ENCODE measurements around the gene ETS1.

Gene ETS1

DNA sequence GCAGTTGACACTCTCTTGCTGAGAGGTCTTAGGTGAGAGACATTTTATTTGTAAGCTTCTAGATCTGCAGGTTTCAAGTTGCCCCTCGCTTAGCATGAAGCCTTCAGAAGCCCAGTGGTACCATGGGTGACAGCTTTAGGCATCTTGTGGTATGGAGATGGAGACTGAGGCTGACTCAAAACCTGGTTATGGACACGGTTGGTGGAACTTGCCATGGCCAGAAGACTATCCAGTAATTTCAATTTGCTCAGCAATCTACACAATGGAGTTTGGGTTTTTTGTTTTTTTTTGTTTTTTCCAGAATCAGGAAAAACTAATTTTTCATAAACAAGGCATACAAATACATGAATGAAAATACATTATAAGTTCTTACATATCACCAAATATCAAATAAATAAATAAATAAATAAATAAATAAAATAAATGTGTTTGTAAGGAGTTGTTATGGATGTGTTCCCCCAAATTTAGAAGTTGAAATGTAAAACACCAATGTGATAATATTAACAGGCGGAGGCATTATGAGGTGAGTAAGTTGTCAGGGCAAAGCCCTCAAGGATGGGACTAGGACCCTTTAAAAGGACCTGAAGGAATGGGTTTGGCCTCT lies 22.6 kb downstream of the ETS1 start:
- FAIRE-seq, result no peak

GRCh38 chr11:128563942-128564641 lies 23.3 kb downstream of the ETS1 start:
- no peak for FAIRE-seq

GRCh38 chr11:128563308-128563707 lies 24.1 kb downstream of the ETS1 start:
- FAIRE-seq, result no peak

DNA sequence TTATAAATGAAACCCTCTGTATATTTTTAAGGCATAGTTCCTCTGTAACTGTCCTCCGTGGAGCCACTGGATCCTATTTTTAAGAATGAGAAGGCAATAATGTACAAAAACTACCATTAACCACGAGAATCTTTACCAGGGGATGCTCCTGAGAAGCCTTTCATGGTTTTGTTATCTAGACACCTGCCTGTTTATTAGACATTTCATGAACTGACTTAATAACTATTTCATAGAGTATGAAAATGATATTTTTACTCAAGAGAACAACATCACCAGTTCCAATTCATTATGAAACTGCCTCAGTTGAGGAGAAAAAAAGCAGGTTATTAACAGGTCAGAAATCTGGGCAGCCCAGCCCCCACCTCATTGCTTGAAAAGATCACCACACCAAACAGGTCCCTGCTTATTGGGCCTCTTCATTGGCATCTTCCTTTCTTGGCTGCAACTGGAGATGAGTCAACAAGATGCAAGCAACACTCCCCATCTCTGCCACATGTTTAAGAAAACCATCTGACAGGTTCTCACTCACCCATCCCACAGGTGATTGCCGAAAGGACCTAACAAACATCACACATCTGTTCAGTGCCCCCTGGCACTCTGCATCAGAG lies 27.8 kb downstream of the ETS1 start:
- no peak for FAIRE-seq

GRCh38 chr11:128555606-128556005 lies 31.8 kb downstream of the ETS1 start:
- FAIRE-seq, result no peak

GRCh38 chr11:128553662-128554362 lies 33.5 kb downstream of the ETS1 start:
- FAIRE-seq, result no peak

GRCh38 chr11:128552783-128553661 lies 34.3 kb downstream of the ETS1 start:
- FAIRE-seq, result no peak

DNA sequence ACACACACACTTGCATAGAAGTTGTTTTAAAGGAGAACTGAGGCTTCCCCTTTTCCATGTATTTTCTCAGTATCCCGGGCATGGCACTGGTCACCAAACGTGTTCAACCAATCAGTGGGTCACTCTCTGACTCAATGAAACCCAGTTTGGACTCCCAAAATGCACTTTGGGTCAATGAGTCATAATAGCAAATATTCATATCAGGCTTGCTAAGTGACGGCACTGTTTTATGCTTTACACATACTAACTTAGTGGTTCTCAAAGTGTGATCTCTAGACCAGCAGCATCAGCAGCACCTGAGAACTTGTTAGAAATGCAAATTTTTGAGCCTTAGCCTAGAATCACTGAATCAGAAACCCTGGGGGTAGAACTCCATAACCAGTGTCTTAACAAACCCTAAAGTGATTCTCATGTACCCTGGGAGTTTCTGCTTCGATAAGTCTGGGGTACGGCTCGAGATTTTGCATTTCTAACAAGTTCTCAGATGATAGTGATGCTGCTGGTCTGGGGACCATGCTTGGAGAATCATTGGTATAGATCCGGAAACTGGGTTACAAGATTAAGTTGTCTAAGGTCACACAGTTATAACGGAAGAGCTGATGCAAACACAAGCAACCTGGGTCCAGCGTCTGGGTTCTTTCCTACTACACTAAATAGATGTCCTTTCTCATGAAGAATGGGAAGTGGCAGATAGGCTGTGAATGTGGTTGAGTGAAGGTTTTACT lies 35.6 kb downstream of the ETS1 start:
- no peak for FAIRE-seq

GRCh38 chr11:128551058-128551457 lies 36.3 kb downstream of the ETS1 start:
- FAIRE-seq, result no peak

- FAIRE-seq, result no peak
Measured at GRCh38 chr11:128550261-128550821, 37.0 kb downstream of the ETS1 start.

DNA sequence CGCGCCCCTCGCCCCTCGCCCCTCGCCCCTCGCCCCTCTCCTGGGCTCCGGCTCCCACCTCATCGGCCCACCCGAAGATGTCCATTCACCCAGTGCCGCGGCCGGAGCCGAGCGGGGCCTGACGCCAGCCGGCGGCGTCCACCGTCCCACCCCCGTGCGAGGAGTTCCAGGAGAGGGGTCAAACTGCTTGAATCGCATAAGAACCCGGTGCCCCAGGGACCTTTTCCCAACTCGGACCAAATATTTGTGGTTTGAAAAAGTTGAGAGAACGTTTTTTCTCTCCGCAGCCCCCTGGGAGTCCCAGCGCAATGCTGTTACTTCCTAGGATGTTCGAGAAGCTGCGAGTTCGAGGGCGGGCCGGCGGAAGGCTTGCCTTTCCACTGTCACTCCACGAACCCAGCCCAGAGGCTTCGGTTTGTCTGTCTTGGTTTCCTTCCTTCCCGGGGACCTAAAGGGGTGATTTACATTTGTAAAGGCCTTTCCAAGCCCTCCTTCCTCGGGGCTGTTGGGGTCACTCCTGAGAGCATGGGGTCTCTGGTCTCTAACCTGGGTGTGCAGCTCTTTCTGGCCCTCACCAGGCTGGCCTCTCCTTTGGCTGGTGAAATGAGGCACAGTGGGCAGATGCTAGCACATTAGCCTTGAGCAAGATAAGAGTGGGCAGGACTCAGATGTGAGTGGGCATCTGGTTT lies 38.0 kb downstream of the ETS1 start:
- no peak for FAIRE-seq

DNA sequence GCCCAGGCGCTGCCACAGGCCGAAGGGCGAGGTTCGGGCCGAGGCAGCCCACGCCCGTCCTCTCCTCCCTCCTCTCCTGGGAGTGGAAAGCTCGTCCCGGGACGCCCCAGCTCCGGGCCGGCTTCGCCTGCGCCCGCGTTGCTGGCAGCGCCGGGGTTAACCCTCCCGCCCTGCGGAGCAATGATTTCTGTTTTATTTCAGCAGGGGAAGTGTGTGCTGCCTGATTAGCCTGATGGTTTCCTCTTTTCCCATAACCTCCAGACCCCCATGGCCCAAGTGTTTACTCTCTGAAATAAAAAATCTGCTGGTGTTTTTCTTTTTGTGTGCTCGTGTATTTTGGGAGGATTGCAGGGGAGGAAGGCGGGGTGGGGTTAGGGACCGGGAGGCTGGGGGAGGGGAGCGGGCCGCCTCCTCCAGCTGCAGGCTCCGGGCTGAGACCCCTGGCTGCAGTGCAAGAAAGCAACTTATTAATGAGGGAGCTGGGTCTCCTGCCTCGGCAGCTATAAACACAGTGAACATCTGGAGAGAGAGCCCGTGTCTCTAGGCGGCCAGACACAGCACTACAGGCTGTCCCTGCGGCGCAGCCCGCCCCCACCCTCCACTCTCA lies 38.6 kb downstream of the ETS1 start:
- FAIRE-seq, result no peak

DNA sequence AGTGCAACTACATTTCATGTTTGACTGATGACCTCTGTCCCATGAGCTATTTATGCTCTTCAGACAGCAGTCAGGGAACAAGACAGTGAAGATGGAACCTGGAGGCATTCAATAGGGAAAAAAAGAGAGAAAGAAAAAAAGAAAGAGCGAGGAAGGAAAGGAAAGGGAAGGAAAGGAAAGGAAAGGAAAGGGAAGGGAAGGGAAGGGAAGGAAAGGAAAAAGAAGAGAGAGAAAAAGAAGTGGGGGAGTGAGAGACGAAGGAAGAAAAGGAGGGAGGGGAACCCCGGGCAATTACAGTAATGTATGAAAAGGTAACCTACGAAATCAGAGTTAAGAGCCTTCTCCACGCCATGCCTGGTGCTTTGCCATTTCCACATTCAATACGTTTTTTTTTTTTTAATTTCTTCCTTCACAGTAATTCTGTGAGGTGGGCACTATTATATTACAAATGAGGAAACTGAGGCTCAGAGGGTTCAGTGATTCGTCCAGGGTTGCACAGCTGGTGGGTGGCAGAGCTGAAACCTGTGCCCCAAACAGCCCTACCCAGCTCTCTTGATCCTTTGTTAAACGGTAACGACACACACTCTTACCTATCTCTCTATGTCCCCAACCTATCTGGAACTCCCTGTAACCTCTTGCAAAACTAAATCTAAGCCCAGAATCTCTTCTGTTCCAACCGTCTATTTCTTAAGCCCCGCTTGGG lies 39.3 kb downstream of the ETS1 start:
- FAIRE-seq, result no peak

DNA sequence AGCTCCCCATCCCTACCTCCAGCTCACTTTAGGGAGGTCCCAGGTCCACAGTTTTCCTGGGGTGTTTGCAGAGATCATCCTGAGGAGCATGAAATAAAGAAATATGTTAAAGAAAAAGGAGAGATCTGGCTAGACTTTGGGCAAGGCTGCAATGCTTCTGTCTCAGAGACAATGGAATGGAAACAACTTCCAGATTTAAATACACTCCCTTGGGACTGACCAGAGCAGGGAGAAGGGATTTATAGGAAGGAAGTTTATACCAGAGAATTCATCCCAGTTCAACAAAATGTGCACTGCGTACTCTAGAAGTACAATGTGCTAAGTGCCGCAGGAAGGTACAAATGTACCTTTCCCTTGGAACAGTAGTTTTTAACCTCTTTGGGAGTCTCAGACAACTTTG lies 40.4 kb downstream of the ETS1 start:
- FAIRE-seq, result no peak

- no peak for FAIRE-seq
Measured at GRCh38 chr11:128544471-128545051, 42.8 kb downstream of the ETS1 start.

- FAIRE-seq, result no peak
Measured at GRCh38 chr11:128540469-128540868, 46.9 kb downstream of the ETS1 start.

DNA sequence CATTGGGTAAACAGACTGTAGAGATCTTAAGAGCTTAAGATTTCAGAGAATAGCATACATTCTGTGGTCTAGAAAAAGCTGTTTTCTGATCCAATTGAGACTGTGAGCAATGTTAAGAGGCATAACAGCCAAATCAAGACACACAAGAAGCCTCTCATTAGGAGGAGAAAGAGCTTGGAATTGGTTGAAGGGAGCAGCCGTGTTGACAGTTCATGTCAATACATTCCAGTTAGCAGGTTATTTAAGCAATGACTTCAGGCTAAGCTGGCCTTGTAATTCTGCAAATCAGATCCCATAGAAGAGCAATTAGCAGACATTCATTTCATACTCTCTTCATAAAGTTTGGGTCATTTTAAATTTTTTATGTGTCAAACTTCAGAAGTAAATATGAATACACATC lies 50.9 kb downstream of the ETS1 start:
- no peak for FAIRE-seq

DNA sequence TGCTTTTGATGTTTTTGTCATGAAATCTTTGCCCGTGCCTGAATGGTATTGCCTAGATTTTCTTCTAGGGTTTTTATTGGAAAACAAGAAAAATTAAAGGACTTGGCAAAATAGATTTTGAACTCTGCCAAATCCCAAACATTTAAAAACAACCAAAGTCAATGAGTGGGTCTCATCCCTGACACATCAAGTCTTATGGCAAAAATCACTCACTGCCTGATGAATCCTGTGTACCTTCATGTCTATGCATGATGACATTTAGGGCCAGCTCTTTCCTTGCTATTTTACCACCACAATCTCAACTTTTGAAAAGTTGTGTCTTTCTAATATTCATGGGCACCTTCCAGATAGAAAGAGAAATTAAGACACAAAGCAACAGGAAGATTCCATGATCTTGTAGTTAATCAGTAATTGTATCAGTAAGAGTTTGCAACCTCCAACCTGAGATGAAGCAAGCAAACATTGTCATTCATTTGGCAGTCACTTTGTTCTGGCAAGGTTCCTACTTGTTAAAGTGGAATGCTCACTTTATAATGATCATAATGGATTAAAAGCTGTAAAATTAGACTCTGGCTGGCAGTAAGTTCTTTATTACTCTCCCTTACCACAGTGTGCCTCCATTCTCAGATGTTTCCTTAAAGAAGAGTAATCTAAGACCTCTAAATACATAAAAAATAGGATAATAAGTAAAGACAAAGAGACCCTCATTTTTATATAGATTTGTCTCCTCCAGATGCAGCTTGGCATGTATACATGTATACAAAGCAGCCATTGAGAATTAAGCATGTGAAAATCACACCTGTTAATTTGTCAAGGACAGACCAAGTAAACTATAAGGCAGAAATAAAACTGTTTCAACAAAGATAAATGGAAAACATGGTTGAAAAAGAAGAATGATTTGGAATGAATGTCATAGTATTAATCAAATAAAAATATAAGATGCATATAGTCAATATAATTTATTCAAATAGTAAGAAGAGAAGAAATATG lies 51.6 kb downstream of the ETS1 start:
- no peak for FAIRE-seq

All from A204.1 (cell line).